Ectodermal cell (in vitro differentiated cells): Measurements from ENCODE around the gene SLC5A5.

Experiments used
- H3K27ac ChIP-seq: 2 replicates; pipeline ENCODE4 v1.7.0; 2013; ENCODE audit warnings: mild to moderate bottlenecking, low read depth, low read length; ENCODE audit not compliant: insufficient read depth, poor library complexity, severe bottlenecking
- H3K27me3 ChIP-seq: 2 replicates; pipeline ENCODE4 v1.7.0; 2013; ENCODE audit warnings: mild to moderate bottlenecking, low read length; ENCODE audit not compliant: insufficient read depth, control insufficient read depth, poor library complexity, severe bottlenecking
- H3K36me3 ChIP-seq: one replicate; pipeline ENCODE4 v1.7.0; 2013; ENCODE audit warnings: low read length; ENCODE audit not compliant: control insufficient read depth, insufficient read depth
- H3K4me1 ChIP-seq: one replicate; pipeline ENCODE4 v1.7.0; 2013; ENCODE audit warnings: low read length; ENCODE audit not compliant: control insufficient read depth, insufficient read depth
- H3K4me3 ChIP-seq: 2 replicates; pipeline ENCODE4 v1.7.0; 2013; ENCODE audit warnings: low read depth, low read length, control low read depth; ENCODE audit not compliant: insufficient read depth
- H3K9me3 ChIP-seq: 2 replicates; pipeline ENCODE4 v1.7.0; 2013; ENCODE audit warnings: mild to moderate bottlenecking, low read length, moderate library complexity; ENCODE audit not compliant: control insufficient read depth
- WGBS, 2 experiments: methylation state at CpG; one replicate each; pipeline ENCODE4 v1.1.7; 2013; ENCODE audit warnings: missing lambda C conversion rate in 2 of 2; 5-methylcytosine and 5-hydroxymethylcytosine counted together

Gene SLC5A5

GRCh38 chr19:17861542-17862402, 10.0 kb upstream of the SLC5A5 start:
- Histone ChIP-seq H3K27me3 (no peaks in the 10 kb centered on the region), H3K4me3 (peak overlapping the region; percentile 86), H3K4me1 (peaks cover 8% of the 10 kb centered on the region), H3K9me3 (no peaks in the 10 kb centered on the region), H3K36me3 (peaks cover 31% of the 10 kb centered on the region), H3K27ac (no peak overlapping the region)
- 92 to 94% methylated on average over 23 of the region's 23 CpGs for WGBS, 2 experiments

- no peak overlapping the region for H3K27ac ChIP-seq
- no peaks in the 10 kb centered on the region for H3K27me3 ChIP-seq
- H3K36me3 ChIP-seq = peaks cover 31% of the 10 kb centered on the region
- peaks cover 8% of the 10 kb centered on the region for H3K4me1 ChIP-seq
- H3K4me3 ChIP-seq = no peak overlapping the region
- no peaks in the 10 kb centered on the region for H3K9me3 ChIP-seq
- whole genome bisulfite sequencing, 2 experiments = 93 to 94% methylated on average over 31 of the region's 31 CpGs
Measured at GRCh38 chr19:17862711-17863519, 8.8 kb upstream of the SLC5A5 start.

GRCh38 chr19:17863520-17864182, 8.1 kb upstream of the SLC5A5 start:
- 95 to 96% methylated on average over 8 of the region's 8 CpGs for WGBS, 2 experiments

GRCh38 chr19:17865364-17866311, 6.1 kb upstream of the SLC5A5 start:
- H3K27me3 ChIP-seq = peaks cover 3% of the 10 kb centered on the region
- no peaks in the 10 kb centered on the region for H3K9me3 ChIP-seq
- no peak overlapping the region for H3K4me3 ChIP-seq
- H3K36me3 ChIP-seq = peaks cover 31% of the 10 kb centered on the region
- WGBS, 2 experiments = 82 to 85% methylated on average over 13 of the region's 13 CpGs
- no peak overlapping the region for H3K27ac ChIP-seq
- peaks cover 8% of the 10 kb centered on the region for H3K4me1 ChIP-seq

More at GRCh38 chr19:17863520-17864182, 8.1 kb upstream of the SLC5A5 start:
- no peaks in the 10 kb centered on the region for H3K9me3 ChIP-seq
- no peak overlapping the region for H3K27ac ChIP-seq
- H3K4me3 ChIP-seq = no peak overlapping the region
- no peaks in the 10 kb centered on the region for H3K27me3 ChIP-seq
- H3K4me1 ChIP-seq = peaks cover 8% of the 10 kb centered on the region
- H3K36me3 ChIP-seq = peaks cover 31% of the 10 kb centered on the region

GRCh38 chr19:17866312-17866963, 5.3 kb upstream of the SLC5A5 start:
- H3K4me3 ChIP-seq = no peak overlapping the region
- WGBS, 2 experiments = 90 to 92% methylated on average over 8 of the region's 8 CpGs
- H3K27ac ChIP-seq = no peak overlapping the region
- H3K9me3 ChIP-seq = no peaks in the 10 kb centered on the region
- H3K4me1 ChIP-seq = peaks cover 5% of the 10 kb centered on the region
- H3K27me3 ChIP-seq = peaks cover 10% of the 10 kb centered on the region
- peaks cover 27% of the 10 kb centered on the region for H3K36me3 ChIP-seq

- H3K27ac ChIP-seq = no peak overlapping the region
- peaks cover 22% of the 10 kb centered on the region for H3K36me3 ChIP-seq
- H3K4me3 ChIP-seq = no peak overlapping the region
- 87 to 90% methylated on average over 11 of the region's 11 CpGs for WGBS, 2 experiments
- no peaks in the 10 kb centered on the region for H3K4me1 ChIP-seq
- H3K27me3 ChIP-seq = peaks cover 14% of the 10 kb centered on the region
- no peaks in the 10 kb centered on the region for H3K9me3 ChIP-seq
Measured at GRCh38 chr19:17866964-17867486, 4.7 kb upstream of the SLC5A5 start.

GRCh38 chr19:17868669-17869068, 3.1 kb upstream of the SLC5A5 start:
- Histone ChIP-seq H3K36me3 (peaks cover 6% of the 10 kb centered on the region), H3K4me3 (no peak overlapping the region), H3K4me1 (no peaks in the 10 kb centered on the region), H3K27ac (no peak overlapping the region), H3K9me3 (no peaks in the 10 kb centered on the region), H3K27me3 (peaks cover 29% of the 10 kb centered on the region)
- 63 to 68% methylated on average over 6 of the region's 6 CpGs for WGBS, 2 experiments

- Histone ChIP-seq H3K9me3 (no peaks in the 10 kb centered on the region), H3K36me3 (peaks cover 4% of the 10 kb centered on the region), H3K4me3 (no peak overlapping the region), H3K27ac (no peak overlapping the region), H3K27me3 (peaks cover 32% of the 10 kb centered on the region), H3K4me1 (no peaks in the 10 kb centered on the region)
- 32 to 36% methylated on average over 11 of the region's 11 CpGs for WGBS, 2 experiments
Measured at GRCh38 chr19:17869114-17869608, 2.6 kb upstream of the SLC5A5 start.
